ENCODE results near the gene LINGO3.

The LINGO3 gene

DNA sequence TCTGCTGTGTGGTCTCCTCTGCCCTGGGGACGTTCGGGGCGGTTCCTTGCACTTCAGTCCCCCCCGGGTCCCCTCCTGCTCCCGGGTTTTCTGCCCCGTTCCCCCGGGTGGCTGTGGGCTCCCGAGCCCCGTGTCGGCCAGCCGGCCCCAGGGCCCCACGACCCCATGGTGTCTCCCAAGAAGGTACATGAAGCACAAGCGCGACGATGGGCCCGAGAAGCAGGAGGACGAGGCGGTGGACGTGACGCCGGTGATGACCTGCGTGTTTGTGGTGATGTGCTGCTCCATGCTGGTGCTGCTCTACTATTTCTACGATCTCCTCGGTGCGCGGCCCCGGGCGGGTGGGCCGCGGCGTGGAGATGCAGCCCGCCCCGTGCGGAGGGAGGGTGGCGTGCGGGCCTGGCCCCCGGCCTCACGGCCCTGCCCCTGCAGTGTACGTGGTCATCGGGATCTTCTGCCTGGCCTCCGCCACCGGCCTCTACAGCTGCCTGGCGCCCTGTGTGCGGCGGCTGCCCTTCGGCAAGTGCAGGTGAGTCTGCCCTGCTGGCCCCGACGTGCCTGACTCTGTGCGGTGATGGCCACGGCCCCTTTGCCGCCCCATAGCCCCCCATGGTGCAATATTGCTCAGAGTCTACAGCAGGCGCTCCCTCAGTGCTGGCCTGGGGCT lies 31.8 kb upstream of the LINGO3 start:
- DNase-seq (ENCODE audit: low spot score): no peak

DNA sequence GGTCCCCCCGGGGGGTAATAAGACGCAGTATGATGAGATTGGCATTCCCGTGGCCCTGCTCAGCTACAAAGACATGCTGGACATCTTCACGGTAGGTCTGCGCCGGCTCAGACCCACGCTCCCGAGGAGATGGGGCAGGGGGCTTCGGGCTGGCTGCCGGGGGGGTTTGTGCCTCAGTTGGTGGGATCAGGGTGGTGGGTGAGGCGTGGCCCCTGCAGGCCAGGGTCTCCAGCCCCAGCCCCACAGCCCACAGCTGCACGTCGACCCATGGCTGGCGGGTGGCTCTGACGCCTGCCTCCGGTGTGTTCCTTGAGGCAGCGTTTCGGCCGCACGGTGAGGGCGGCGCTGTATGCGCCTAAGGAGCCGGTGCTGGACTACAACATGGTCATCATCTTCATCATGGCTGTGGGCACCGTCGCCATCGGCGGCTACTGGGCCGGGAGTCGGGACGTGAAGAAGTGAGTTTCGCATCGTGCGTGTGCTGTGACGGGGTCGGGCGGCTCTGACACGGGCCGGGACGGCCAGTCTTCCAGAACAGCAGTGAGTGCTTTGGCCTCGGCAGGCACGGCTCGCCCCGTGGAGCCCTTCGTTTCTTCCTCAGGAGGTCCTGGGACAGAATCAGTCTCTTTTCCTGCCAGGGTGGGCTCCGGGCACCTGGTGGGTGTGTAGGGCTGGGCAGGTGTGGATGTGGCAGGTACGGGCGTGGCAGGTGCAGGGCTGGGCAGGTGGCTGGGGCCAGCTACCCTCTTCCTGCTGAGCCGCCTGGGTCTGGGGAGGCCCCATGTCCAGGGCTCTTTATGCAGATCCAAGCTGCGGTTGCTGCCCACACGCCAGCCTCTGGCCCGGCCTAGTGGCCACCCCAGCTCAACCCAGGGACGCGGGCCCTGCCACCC lies 31.0 kb upstream of the LINGO3 start:
- no peak for DNase-seq (ENCODE audit: low spot score)

GRCh38 chr19:2338055-2338615 lies 30.2 kb upstream of the LINGO3 start:
- no peak for DNase-seq (ENCODE audit: low spot score)

DNA sequence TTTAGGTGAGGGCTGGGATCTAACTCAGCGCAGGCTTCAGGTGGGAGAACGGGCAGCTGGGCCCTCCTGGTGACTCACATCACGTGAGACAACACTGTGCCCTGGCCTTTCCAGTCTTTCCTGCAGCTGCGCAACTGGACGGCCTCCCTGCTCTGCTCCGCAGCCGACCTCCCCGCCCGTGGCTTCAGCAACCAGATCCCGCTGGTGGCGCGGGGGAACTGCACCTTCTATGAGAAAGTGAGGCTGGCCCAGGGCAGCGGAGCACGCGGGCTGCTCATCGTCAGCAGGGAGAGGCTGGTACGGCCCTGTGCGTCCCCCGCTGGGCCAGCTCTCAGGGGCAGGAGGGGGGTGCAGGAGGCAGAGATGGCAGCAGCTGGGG lies 29.4 kb upstream of the LINGO3 start:
- peak; percentile 85 for DNase-seq (ENCODE audit: low spot score)

GRCh38 chr19:2336528-2337328 lies 28.8 kb upstream of the LINGO3 start:
- no peak for DNase-seq (ENCODE audit: low spot score)

- DNase-seq (ENCODE audit: low spot score): no peak
Observed at GRCh38 chr19:2335848-2336247, 27.9 kb upstream of the LINGO3 start.

- DNase-seq (ENCODE audit: low spot score): no peak
Observed at GRCh38 chr19:2334986-2335846, 27.3 kb upstream of the LINGO3 start.

- DNase-seq (ENCODE audit: low spot score): no peak
Observed at GRCh38 chr19:2334426-2334825, 26.5 kb upstream of the LINGO3 start.

GRCh38 chr19:2333807-2334211 lies 25.9 kb upstream of the LINGO3 start:
- DNase-seq (ENCODE audit: low spot score): no peak

DNA sequence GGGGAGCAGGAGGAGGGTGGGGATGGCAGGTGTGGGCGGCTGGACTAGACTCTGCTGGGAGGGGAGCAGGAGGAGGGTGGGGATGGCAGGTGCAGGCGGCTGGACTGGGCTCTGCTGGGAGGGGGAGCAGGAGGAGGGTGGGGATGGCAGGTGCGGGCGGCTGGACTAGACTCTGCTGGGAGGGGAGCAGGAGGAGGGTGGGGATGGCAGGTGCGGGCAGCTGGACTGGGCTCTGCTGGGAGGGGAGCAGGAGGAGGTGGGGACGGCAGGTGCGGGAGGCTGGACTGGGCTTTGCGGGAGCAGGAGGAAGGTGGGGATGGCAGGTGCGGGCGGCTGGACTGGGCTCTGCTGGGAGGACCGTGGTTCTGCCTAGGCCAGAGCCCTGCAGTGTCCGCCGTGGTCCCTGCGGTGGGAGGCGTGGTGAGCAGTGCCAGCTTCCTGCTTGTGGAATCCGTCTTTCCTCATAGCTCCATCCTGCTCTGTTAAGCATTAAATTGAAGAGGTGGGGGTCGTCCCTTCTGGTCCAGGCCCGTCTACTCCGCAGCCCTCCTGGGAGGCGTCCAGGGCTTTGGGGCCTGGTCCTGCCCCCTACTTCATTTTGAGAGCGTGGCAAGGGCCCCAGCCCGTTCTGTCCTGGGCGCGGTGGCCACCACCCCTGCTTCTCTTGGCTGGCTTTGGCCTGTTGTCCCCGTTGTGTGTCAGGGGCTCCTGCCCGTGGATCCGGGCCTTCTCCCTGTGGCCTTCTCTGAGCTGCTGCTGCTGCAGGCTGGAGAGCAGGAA lies 25.3 kb upstream of the LINGO3 start:
- no peak for DNase-seq (ENCODE audit: low spot score)

DNA sequence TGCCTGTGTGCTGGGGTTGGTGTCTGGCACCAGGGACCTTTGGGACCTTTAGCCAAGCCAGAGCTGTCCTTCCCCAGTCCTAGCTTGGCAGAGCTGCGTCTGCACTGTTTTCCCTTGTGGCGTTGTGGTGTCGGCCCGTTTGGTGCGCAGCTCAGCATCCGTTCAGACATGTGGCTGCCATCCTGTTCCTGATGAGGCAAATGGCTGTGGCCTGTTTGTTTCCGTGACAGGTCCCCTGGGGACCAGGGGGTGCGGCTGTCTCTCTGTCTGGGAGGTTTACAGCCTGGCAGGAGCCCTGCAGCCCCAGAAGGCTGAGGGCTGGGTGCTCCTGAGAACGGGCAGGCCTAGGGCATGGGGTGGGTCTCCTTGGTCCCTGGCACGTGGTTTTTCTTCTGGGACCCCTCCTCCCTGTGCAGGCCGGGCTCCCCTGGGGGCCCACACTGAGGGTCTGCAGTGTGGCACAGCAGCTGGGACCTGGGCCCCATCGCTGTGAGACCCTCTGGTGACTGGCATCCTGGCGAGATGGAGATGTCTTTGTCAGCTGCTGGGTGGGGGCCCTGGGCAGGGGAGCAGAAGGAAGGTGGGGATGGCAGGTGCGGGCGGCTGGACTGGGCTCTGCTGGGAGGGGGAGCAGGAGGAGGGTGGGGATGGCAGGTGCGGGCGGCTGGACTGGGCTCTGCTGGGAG lies 24.5 kb upstream of the LINGO3 start:
- no peak for DNase-seq (ENCODE audit: low spot score)

DNA sequence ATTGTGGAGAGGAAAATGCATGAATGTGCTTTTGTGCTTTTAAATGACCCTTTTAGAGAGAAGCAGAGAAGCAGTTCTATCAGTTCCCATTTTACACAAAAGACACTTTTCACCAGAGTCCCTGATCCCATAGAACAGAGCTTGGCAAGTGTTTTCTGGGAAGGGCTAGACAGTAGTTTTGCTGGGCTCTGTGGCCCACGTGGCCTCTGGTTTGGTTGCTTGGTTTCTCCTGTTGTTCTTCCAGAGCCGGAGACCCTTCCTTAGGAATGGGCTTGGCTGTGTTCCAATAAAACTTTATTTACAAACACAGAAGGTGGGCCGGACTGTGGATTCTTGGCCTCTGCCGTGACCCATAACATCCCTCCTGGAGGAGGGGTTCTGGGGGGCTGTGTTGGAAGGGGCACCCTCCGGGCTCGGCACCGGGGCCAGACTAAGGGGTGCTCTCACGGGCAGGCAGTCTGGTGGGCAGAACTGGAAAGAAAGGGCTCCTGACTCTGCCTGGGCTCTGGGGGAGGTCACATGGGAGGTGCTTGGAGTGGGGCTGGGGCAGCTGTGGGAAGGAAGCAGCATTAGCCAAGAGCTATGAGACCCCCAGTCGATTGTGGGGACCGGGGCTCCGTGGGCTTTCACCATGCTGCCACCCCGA lies 23.8 kb upstream of the LINGO3 start:
- DNase-seq (ENCODE audit: low spot score): no peak

- no peak for DNase-seq (ENCODE audit: low spot score)
Observed at GRCh38 chr19:2330632-2331284, 22.8 kb upstream of the LINGO3 start.

DNA sequence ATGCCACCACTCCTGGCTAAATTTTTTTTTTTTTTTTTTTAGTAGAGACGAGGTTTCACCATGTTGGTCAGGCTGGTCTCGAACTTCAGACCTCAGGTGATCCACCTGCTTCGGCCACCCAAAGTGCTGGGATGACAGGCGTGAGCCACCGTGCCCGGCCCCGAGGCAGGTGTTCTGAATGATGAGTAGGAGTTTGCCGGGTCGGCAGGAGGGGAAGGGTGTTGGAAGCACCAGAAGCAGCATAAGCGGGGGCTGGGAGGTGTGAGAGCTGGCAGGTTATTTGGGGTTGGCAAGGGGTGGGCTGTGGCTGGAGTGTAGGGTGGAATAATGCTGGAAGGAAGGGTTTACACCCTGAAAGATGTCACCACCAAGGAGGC lies 22.3 kb upstream of the LINGO3 start:
- DNase-seq (ENCODE audit: low spot score): no peak

DNA sequence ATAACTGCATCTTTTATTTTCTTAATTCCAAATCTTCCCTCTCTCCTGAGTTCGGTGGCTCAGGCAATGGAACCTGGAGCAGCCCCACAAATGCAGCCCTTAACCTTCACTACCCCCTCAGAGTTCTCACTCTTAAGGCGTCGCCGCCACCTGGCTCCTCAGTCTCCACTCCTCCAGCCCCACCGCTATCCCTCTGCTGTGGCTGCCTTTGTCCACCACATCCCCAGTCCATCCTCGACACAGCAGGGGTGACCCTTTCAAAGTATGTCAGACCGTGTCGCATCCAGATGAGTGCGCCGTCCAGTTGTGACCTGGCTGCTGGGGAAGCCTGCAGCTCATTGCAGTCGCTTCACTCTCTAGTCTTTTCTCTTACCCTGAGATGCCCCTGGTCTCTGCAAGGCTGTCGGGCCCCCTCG lies 21.6 kb upstream of the LINGO3 start:
- peak; percentile 72 for DNase-seq (ENCODE audit: low spot score)

GRCh38 chr19:2329149-2329478 lies 21.2 kb upstream of the LINGO3 start:
- DNase-seq (ENCODE audit: low spot score): no peak

DNA sequence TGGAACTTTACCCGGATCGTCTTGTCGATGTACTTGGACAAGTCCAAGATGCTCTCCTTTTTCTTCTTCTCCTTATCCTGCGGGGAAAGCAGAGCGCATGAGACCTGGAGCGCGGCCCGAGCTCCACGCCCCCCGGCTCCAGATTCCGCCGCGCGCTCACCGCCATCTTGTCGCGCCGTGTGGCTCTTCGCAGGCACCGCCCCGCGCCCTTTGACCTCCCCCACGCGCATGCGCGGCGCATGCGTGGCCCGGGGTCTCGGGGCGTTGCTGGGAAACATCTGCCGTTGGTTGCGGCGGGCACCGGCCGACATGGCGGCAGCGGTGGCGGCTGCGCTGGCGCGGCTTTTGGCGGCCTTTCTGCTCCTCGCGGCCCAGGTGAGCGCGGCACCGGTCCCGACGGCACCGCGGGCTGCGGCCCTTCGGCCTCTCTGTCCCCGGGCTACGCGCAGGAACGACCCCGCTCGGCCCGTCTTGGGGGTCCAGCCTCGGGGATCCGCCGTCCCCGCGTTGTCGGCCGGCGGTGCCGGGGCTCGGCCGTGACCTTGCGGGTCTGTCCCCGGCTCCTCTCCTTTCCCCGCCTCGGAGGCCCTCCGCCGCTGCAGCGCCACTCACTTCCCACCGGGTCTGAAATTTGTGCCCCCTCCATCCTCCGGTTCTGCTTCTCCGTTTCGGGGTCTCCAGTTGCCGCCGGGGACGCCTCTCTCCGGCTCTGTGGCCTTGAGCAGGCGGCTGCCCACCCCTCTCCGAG lies 20.6 kb upstream of the LINGO3 start, which contains the start of the genes LSM7 and SPPL2B:
Gene LSM7, minus strand, starts transcription at position 186 of the 748 bp plus-strand sequence. Its CDS starts 20 bp downstream, at position 166.
Gene SPPL2B, plus strand, starts transcription at position 284 of the 748 bp plus-strand sequence. Its CDS starts 26 bp downstream, at position 310.
- DNase-seq (ENCODE audit: low spot score): peak; percentile 94

DNA sequence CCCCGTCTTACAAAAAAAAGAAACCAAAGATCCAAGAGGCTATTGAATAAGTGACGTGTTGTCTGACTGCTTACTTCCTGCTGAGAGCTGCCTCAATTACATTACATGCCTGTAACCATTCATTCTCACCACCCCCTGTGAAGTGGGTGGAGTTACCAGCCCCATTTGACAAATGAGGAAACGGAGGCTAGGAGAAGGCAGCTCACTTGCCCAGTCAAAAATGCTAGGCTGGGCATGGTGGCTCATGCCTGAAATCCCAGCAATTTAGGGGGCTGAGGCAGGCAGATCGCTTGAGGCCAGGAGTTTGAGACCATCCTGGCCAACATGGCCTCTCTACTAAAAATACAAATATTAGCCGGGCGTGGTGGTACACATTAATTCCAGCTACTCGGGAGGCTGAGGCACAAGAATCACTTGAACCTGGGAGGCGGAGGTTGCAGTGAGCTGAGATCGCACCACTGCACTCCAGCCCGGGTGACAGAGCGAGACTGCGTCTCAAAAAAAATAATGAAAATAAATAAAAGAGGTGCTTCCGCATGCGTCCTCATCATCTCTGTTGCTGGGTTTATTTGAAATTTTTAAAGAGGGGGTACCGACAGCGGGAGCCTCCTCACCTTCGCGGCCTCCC lies 19.9 kb upstream of the LINGO3 start:
- DNase-seq (ENCODE audit: low spot score): no peak
